Gastrocnemius medialis (tissue), 4 donors: ENCODE measurements around the gene MSANTD2.

Source experiments
- POLR2A ChIP-seq, 2 donors: fragments of 450-650 bp; IDR thresholded peaks; one replicate each; pipeline ENCODE4 v1.6.1; 2017; ENCODE audit warnings: antibody characterized with exemption in 2 of 2, mild to moderate bottlenecking in 2 of 2, moderate library complexity in 2 of 2
- TF ChIP-seq, protein P1 (sequence below), 5 experiments: fragments of 450-650 bp in 3 of 5; fragments of 200-600 bp in 2 of 5; sonication (generic) in 2 of 5; IDR thresholded peaks in 4 of 5; conservative IDR thresholded peaks in 1 of 5; 1 replicate in 4 of 5; 2 replicates in 1 of 5; pipeline ENCODE4 v1.5.1; 2016 to 2019; ENCODE audit warnings: antibody characterized with exemption in 5 of 5, mild to moderate bottlenecking in 3 of 5, moderate library complexity in 3 of 5

DNA sequence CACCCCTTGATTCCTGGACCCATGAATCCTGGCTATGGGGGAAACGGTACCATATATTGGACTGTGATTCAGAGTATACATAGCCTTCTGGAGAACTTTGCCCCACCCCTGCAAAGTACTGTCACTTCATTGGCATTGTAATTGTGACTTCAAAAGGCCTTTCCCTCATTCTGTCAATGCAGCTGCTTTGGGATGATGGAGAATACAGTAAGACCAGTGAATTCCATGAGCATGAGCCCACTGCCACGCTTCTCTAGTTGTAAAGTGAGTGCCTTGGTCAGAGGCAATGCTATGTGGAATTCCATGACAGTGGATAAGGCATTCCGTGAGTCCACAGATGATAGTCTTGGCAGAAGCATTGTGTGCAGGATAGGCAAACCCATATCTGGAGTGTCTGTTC, 25.7 kb upstream of the MSANTD2 start:
- TF ChIP-seq, protein P1, sequence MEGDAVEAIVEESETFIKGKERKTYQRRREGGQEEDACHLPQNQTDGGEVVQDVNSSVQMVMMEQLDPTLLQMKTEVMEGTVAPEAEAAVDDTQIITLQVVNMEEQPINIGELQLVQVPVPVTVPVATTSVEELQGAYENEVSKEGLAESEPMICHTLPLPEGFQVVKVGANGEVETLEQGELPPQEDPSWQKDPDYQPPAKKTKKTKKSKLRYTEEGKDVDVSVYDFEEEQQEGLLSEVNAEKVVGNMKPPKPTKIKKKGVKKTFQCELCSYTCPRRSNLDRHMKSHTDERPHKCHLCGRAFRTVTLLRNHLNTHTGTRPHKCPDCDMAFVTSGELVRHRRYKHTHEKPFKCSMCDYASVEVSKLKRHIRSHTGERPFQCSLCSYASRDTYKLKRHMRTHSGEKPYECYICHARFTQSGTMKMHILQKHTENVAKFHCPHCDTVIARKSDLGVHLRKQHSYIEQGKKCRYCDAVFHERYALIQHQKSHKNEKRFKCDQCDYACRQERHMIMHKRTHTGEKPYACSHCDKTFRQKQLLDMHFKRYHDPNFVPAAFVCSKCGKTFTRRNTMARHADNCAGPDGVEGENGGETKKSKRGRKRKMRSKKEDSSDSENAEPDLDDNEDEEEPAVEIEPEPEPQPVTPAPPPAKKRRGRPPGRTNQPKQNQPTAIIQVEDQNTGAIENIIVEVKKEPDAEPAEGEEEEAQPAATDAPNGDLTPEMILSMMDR (IDR thresholded peaks at IDR 0.05 in 4 of 5, conservative IDR thresholded peaks at IDR 0.05 in 1 of 5): no peak
- TF ChIP-seq POLR2A (IDR thresholded peaks at IDR 0.05): no peak
